Adrenal gland (tissue), 12 donors: Measurements from ENCODE around the gene C12orf57. TPM values are rescaled to one million over a fixed set of nuclear protein-coding genes. Genes with fewer than 3 reads are reported as not detected.
A peak's percentile ranks its signal among the peaks of the same experiment; 100 is the strongest.

ENCODE experiments used
- DNase-seq, 7 donors: peaks; one replicate each; pipeline ENCODE4 v3.0.0-alpha.2; 2019 to 2020
- H3K27ac ChIP-seq, 5 donors: fragments of 200-600 bp; sonication (generic) in 4 of 5; 1 replicate in 3 of 5; 2 replicates in 2 of 5; pipeline versions ENCODE4 v1.5.1 to v1.8.0; 2016 to 2020; ENCODE audit warnings: mild to moderate bottlenecking in 1 of 5
- H3K27me3 ChIP-seq: fragments of 200-600 bp; 2 replicates; pipeline ENCODE4 v1.8.0; 2021
- H3K36me3 ChIP-seq, 2 donors: fragments of 200-600 bp; replicated peaks in 1 of 2; 1 replicate in 1 of 2; 2 replicates in 1 of 2; pipeline versions ENCODE4 v1.5.1 to v1.8.0; 2018 to 2022
- H3K4me1 ChIP-seq, 2 donors: fragments of 200-600 bp; replicated peaks in 1 of 2; 1 replicate in 1 of 2; 2 replicates in 1 of 2; pipeline versions ENCODE4 v1.5.1 to v1.8.0; 2018 to 2021
- H3K4me3 ChIP-seq, 4 donors: fragments of 200-600 bp; sonication (generic) in 3 of 4; one replicate each; pipeline ENCODE4 v1.5.1; 2016 to 2018
- H3K9me3 ChIP-seq, 3 donors: fragments of 200-600 bp; sonication (generic) in 1 of 3; replicated peaks in 1 of 3; 1 replicate in 2 of 3; 2 replicates in 1 of 3; pipeline versions ENCODE4 v1.5.1 to v1.8.0; 2016 to 2021
- CTCF ChIP-seq, 6 experiments: fragments of 450-650 bp in 4 of 6; fragments of 200-600 bp in 2 of 6; sonication (generic) in 1 of 6; IDR thresholded peaks; 1 replicate in 5 of 6; 2 replicates in 1 of 6; pipeline versions ENCODE4 v1.5.1 to v1.8.0; 2016 to 2021; ENCODE audit warnings: antibody characterized with exemption in 6 of 6, mild to moderate bottlenecking in 2 of 6, moderate library complexity in 1 of 6
- POLR2A ChIP-seq, 2 donors: fragments of 450-650 bp; IDR thresholded peaks; one replicate each; pipeline ENCODE4 v1.6.1; 2017; ENCODE audit warnings: antibody characterized with exemption in 2 of 2, mild to moderate bottlenecking in 2 of 2, moderate library complexity in 1 of 2
- WGBS, 4 donors: extraction: QIAGEN DNeasy Blood & Tissue Kit in 2 of 4; methylation state at CpG; one replicate each; pipeline versions ENCODE4 v1.1.5 to v1.1.7; 2013 to 2017; 5-methylcytosine and 5-hydroxymethylcytosine counted together
- intact Hi-C, 2 donors: fragments of 100-400 bp; cut with DNase I; formaldehyde crosslinking; loops; one replicate each; pipeline versions ENCODE4 v1.14.1 to v1.15.0; 2022 to 2023
- polyA plus RNA-seq, 3 donors: library from polyadenylated mRNA; stranded (reverse); fragments of 200-250 nt in 2 of 3; fragments of 350-450 nt in 1 of 3; fragmentation: Illumina TruSeq in 1 of 3; extraction: RNeasy Lipid Tissue Mini Kit (QIAGEN cat#74804) in 1 of 3; gene quantifications; one replicate each; pipeline ENCODE4 v1.2.3, GENCODE V29; 2013 to 2014
- total RNA-seq, 9 donors: library from RNA; depleted of rRNA in 4 of 9; stranded (reverse); fragments of >200 nt in 4 of 9; fragments of 120-200 nt in 1 of 9; fragmentation: NEBNext Ultra II Directional in 1 of 9; extraction: Animal tissue kit (Norgen Biotek cat#: 25700) in 1 of 9; gene quantifications; one replicate each; pipeline versions ENCODE4 v1.1.0 to v1.2.4, GENCODE V29; 2013 to 2023
- donor health status: healthy with polysubstance abuse.
- donor health status: Bipolar disorder and iron deficiency.
- donor health status: DM: yes; HTN: yes; CAD: no.
- donor health status: DM: no; HTN: no; CAD: no.
- donor health status: DM: no; HTN: no; CAD: no.
- donor health status: DM: yes; HTN: yes; CAD: no.

The C12orf57 gene
- total and polyA plus RNA-seq, 12 donors = 58.4 to 505 (median 277) TPM

GRCh38 chr12:6962285-6963015 is 18.6 kb downstream of the C12orf57 start:
- Histone ChIP-seq H3K4me1 (peaks cover 24 to 46% of the 10 kb centered on the region in 2 donors), H3K27me3 (no peaks in the 10 kb centered on the region), H3K27ac (peak overlapping the region; percentile 35 to 94 (median 77)), H3K36me3 (peaks cover 0 to 22% of the 10 kb centered on the region in 2 donors), H3K9me3 (no peaks in the 10 kb centered on the region), H3K4me3 (no peak overlapping the region)
- intact Hi-C loops = loop anchor here in 1 of 2 donors (10.0 kb wide), 1 partner anchor 152 kb away; no protein-coding TSS in a partner anchor
- TF ChIP-seq CTCF (IDR thresholded peaks at IDR 0.05) (no peak), POLR2A (IDR thresholded peaks at IDR 0.05) (no peak)
- peak in 4 of 7 donors; percentile 26 to 35 (median 31) for DNase-seq
- 69 to 76% (median 73%) methylated on average over 19 to 25 of the region's 25 CpGs for WGBS, 4 donors

- peaks cover 0 to 30% of the 10 kb centered on the region in 2 donors for H3K36me3 ChIP-seq
- no peak for TF ChIP-seq CTCF (IDR thresholded peaks at IDR 0.05)
- no peak for TF ChIP-seq POLR2A (IDR thresholded peaks at IDR 0.05)
- intact Hi-C loops = loop anchor here in 1 of 2 donors (10.0 kb wide), 1 partner anchor 152 kb away; no protein-coding TSS in a partner anchor
- no peaks in the 10 kb centered on the region for H3K9me3 ChIP-seq
- no peak overlapping the region for H3K4me3 ChIP-seq
- H3K27ac ChIP-seq = peak overlapping the region in 3 of 5 donors; percentile 18 to 94 (median 94)
- H3K27me3 ChIP-seq = no peaks in the 10 kb centered on the region
- 80 to 90% (median 83%) methylated on average over 22 to 32 of the region's 32 CpGs for WGBS, 4 donors
- H3K4me1 ChIP-seq = peaks cover 24 to 42% of the 10 kb centered on the region in 2 donors
- peak in 4 of 7 donors; percentile 19 to 45 (median 37) for DNase-seq
Measured at GRCh38 chr12:6963016-6963731, 19.4 kb downstream of the C12orf57 start.

GRCh38 chr12:6963791-6964413 is 20.1 kb downstream of the C12orf57 start:
- intact Hi-C loops = loop anchor here in 1 of 2 donors (10.0 kb wide), 1 partner anchor 151 kb away; no protein-coding TSS in a partner anchor
- Histone ChIP-seq H3K4me3 (no peak overlapping the region), H3K9me3 (no peaks in the 10 kb centered on the region), H3K36me3 (peaks cover 0 to 35% of the 10 kb centered on the region in 2 donors), H3K27me3 (no peaks in the 10 kb centered on the region), H3K27ac (peak overlapping the region in 3 of 5 donors; percentile 86 to 93 (median 88)), H3K4me1 (peaks cover 28 to 41% of the 10 kb centered on the region in 2 donors)
- no peak for TF ChIP-seq POLR2A (IDR thresholded peaks at IDR 0.05)
- TF ChIP-seq CTCF (IDR thresholded peaks at IDR 0.05) = no peak
- DNase-seq = peak in 2 of 7 donors; percentile 43 to 62
- 60 to 83% (median 64%) methylated on average over 9 to 17 of the region's 17 CpGs for WGBS, 4 donors
